Heart left ventricle (tissue), 13 donors: ENCODE data around the gene HOXB8.

Experiments
- POLR2A ChIP-seq, 2 donors: fragments of 450-650 bp; IDR thresholded peaks; one replicate each; pipeline ENCODE4 v1.6.1; 2017; ENCODE audit warnings: antibody characterized with exemption in 2 of 2, mild to moderate bottlenecking in 2 of 2, moderate library complexity in 2 of 2
- TF ChIP-seq, protein P1 (sequence below), 12 donors: fragments of 200-600 bp; sonication (generic) in 4 of 12; IDR thresholded peaks; one replicate each; pipeline versions ENCODE4 v1.5.0 to v1.8.0; 2018 to 2022; ENCODE audit warnings: antibody characterized with exemption in 12 of 12, mild to moderate bottlenecking in 5 of 12
- donor health status: ischemic (EF 13 %, LVEDD 7.1; RV severe dilation, severe dysfunction).
- donor health status: DM: no; HTN: yes; CAD: no.
- donor health status: DM: no; HTN: no; CAD: no.
- donor health status: ischemic (EF 25% LVEDD 6.9; RV normal size, moderate dysfunction).
- donor health status: ischemic (EF 25% LVEDD 5.7; RV mildly dilated, moderate dysfunction).
- donor health status: ischemic (EF 35%, LVEDD 5.7; RV mildly dilated, moderate dysfunction).
- donor health status: nonischemic (EF 11% LVEDD 7.7; RV severe dilation, severe dysfunction).
- donor health status: DM: yes; HTN: yes; CAD: no.
- donor health status: PGD.
- donor health status: ischemic (EF 29% LVEDD 5.4; RV normal size, mild dysfunction).
- donor health status: nonischemic (EF 23%, LVEDD 6.1; RV moderate dilation, normal function).

GRCh38 chr17:48642843-48643696, 28.0 kb upstream of the HOXB8 start:
- TF ChIP-seq, protein P1, sequence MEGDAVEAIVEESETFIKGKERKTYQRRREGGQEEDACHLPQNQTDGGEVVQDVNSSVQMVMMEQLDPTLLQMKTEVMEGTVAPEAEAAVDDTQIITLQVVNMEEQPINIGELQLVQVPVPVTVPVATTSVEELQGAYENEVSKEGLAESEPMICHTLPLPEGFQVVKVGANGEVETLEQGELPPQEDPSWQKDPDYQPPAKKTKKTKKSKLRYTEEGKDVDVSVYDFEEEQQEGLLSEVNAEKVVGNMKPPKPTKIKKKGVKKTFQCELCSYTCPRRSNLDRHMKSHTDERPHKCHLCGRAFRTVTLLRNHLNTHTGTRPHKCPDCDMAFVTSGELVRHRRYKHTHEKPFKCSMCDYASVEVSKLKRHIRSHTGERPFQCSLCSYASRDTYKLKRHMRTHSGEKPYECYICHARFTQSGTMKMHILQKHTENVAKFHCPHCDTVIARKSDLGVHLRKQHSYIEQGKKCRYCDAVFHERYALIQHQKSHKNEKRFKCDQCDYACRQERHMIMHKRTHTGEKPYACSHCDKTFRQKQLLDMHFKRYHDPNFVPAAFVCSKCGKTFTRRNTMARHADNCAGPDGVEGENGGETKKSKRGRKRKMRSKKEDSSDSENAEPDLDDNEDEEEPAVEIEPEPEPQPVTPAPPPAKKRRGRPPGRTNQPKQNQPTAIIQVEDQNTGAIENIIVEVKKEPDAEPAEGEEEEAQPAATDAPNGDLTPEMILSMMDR (IDR thresholded peaks at IDR 0.05), result no peak
- no peak for TF ChIP-seq POLR2A (IDR thresholded peaks at IDR 0.05)
